Loucy (cell line): ENCODE measurements around the gene FOXJ3.

Experiments used
- H2AFZ ChIP-seq: fragments of 200-600 bp; sonication (generic); 2 replicates; pipeline ENCODE4 v1.6.0; 2016; ENCODE audit warnings: antibody characterized with exemption, mild to moderate bottlenecking, low read length, moderate library complexity
- H3F3A ChIP-seq: fragments of 200-600 bp; 2 replicates; pipeline ENCODE4 v1.6.0; 2016; ENCODE audit warnings: antibody characterized with exemption, low read depth, mild to moderate bottlenecking
- H3K27me3 ChIP-seq: fragments of 200-600 bp; sonication (generic); 2 replicates; pipeline ENCODE4 v1.6.1; 2014; ENCODE audit warnings: low read length, mild to moderate bottlenecking; ENCODE audit not compliant: insufficient read depth, poor library complexity, severe bottlenecking
- H3K36me3 ChIP-seq: fragments of 200-600 bp; sonication (generic); 2 replicates; pipeline ENCODE4 v1.6.1; 2016; ENCODE audit warnings: low read length; ENCODE audit not compliant: insufficient read depth
- H3K4me1 ChIP-seq: fragments of 200-600 bp; sonication (generic); 2 replicates; pipeline ENCODE4 v1.5.1; 2014; ENCODE audit warnings: low read length, mild to moderate bottlenecking; ENCODE audit not compliant: insufficient read depth, poor library complexity, severe bottlenecking
- H3K4me2 ChIP-seq: fragments of 200-600 bp; sonication (generic); 2 replicates; pipeline ENCODE4 v1.6.0; 2014; ENCODE audit warnings: antibody characterized with exemption, low read length, low read depth, mild to moderate bottlenecking; ENCODE audit not compliant: poor library complexity, severe bottlenecking
- H3K4me3 ChIP-seq: fragments of 200-600 bp; sonication (generic); 2 replicates; pipeline ENCODE4 v1.5.1; 2014; ENCODE audit warnings: low read length, mild to moderate bottlenecking, mixed read lengths; ENCODE audit not compliant: poor library complexity, severe bottlenecking
- H3K79me2 ChIP-seq: fragments of 200-600 bp; sonication (generic); 2 replicates; pipeline ENCODE4 v1.6.1; 2014; ENCODE audit warnings: low read length; ENCODE audit not compliant: insufficient read depth
- H3K9ac ChIP-seq: fragments of 200-600 bp; sonication (generic); 2 replicates; pipeline ENCODE4 v1.6.0; 2014; ENCODE audit warnings: mild to moderate bottlenecking, low read depth, low read length, moderate library complexity; ENCODE audit not compliant: poor library complexity, severe bottlenecking
- H3K9me2 ChIP-seq: fragments of 200-600 bp; sonication (generic); replicated peaks from 2 replicates; pipeline ENCODE4 v1.6.1; 2016; ENCODE audit warnings: low read depth, low read length, mixed read lengths
- H3K9me3 ChIP-seq: fragments of 200-600 bp; sonication (generic); 2 replicates; pipeline ENCODE4 v1.6.1; 2014; ENCODE audit warnings: mild to moderate bottlenecking, antibody characterized with exemption, low read length, low read depth; ENCODE audit not compliant: insufficient read depth
- H4K20me1 ChIP-seq: fragments of 200-600 bp; sonication (generic); 2 replicates; pipeline ENCODE4 v1.6.0; 2014; ENCODE audit warnings: antibody characterized with exemption, low read length, mild to moderate bottlenecking; ENCODE audit not compliant: insufficient read depth, poor library complexity, severe bottlenecking
- EZH2phosphoT487 ChIP-seq: fragments of 200-600 bp; IDR thresholded peaks from 2 replicates; pipeline ENCODE4 v1.6.1; 2018; ENCODE audit warnings: antibody characterized with exemption, mild to moderate bottlenecking, moderate library complexity, borderline replicate concordance
- TF ChIP-seq, protein P1 (sequence below): fragments of 200-600 bp; sonication (generic); conservative IDR thresholded peaks from 2 replicates; pipeline ENCODE4 v1.5.1; 2014; ENCODE audit warnings: mild to moderate bottlenecking, antibody characterized with exemption, low read length

Gene FOXJ3

DNA sequence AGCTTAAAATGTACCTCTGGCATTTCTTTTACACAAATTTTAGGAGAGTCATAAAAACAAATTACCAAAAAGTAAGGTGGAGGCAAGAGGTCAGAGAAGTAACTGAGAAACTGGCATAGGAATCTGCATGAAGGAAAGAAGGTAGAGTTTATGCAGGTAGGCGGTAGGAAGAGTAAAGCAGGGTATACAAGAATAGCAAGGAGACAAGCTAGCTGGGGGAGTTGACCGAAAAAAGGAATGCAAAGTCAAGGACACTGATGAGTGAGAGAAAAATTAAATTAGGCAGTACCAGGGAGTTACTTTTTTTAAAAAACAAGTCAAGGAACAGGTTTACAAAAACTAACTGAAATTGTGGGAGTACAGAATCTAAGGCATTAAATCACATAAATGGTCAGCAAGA is 56.0 kb downstream of the FOXJ3 start:
- peaks cover 90% of the 10 kb centered on the region for H3K79me2 ChIP-seq
- peaks cover 33% of the 10 kb centered on the region for H3K4me1 ChIP-seq
- TF ChIP-seq, protein P1, sequence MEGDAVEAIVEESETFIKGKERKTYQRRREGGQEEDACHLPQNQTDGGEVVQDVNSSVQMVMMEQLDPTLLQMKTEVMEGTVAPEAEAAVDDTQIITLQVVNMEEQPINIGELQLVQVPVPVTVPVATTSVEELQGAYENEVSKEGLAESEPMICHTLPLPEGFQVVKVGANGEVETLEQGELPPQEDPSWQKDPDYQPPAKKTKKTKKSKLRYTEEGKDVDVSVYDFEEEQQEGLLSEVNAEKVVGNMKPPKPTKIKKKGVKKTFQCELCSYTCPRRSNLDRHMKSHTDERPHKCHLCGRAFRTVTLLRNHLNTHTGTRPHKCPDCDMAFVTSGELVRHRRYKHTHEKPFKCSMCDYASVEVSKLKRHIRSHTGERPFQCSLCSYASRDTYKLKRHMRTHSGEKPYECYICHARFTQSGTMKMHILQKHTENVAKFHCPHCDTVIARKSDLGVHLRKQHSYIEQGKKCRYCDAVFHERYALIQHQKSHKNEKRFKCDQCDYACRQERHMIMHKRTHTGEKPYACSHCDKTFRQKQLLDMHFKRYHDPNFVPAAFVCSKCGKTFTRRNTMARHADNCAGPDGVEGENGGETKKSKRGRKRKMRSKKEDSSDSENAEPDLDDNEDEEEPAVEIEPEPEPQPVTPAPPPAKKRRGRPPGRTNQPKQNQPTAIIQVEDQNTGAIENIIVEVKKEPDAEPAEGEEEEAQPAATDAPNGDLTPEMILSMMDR, result no peak
- no peak for TF ChIP-seq EZH2phosphoT487
- H3K9me3 ChIP-seq, result no peaks in the 10 kb centered on the region
- H3F3A ChIP-seq, result no peaks in the 10 kb centered on the region
- peaks cover 28% of the 10 kb centered on the region; the same call in 1 of the 2 replicates for H3K36me3 ChIP-seq
- H3K27me3 ChIP-seq, result no peaks in the 10 kb centered on the region
- no peak overlapping the region for H2AFZ ChIP-seq
- no peaks in the 10 kb centered on the region for H3K9me2 ChIP-seq
- peak overlapping the region; percentile 43 for H3K9ac ChIP-seq
- H3K4me3 ChIP-seq, result peak overlapping the region; percentile 37
- peak overlapping the region; percentile 64 for H3K4me2 ChIP-seq
- peaks cover 34% of the 10 kb centered on the region for H4K20me1 ChIP-seq

DNA sequence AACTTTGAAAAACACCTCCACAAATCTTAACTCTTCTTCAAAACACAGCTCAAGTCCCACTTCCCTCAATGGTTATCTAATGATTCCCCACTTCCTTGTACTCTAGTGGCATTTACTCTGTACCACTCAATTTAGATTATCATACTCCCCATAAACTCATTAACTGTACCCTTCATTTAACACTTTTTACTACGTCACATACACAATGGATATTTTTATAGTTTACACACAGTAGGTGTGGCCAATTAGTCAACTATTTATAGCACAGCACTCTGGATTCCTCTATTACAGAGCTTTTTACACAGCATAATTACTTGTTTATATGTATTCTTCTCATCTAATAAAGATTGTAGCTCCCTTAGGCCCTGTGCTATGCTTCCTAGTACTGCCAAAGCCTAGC is 62.1 kb downstream of the FOXJ3 start:
- H3K9me3 ChIP-seq, result no peaks in the 10 kb centered on the region
- H3K4me1 ChIP-seq, result peaks cover 5% of the 10 kb centered on the region
- no peaks in the 10 kb centered on the region for H3F3A ChIP-seq
- no peak overlapping the region for H2AFZ ChIP-seq
- H3K9me2 ChIP-seq, result no peaks in the 10 kb centered on the region
- no peak overlapping the region for H3K9ac ChIP-seq
- no peak for TF ChIP-seq EZH2phosphoT487
- TF ChIP-seq, protein P1, result no peak
- no peaks in the 10 kb centered on the region for H3K27me3 ChIP-seq
- H4K20me1 ChIP-seq, result peaks cover 9% of the 10 kb centered on the region
- no peak overlapping the region for H3K4me2 ChIP-seq
- peaks cover 28% of the 10 kb centered on the region; the same call in 1 of the 2 replicates for H3K36me3 ChIP-seq
- H3K4me3 ChIP-seq, result no peak overlapping the region
- H3K79me2 ChIP-seq, result peaks cover 91% of the 10 kb centered on the region

DNA sequence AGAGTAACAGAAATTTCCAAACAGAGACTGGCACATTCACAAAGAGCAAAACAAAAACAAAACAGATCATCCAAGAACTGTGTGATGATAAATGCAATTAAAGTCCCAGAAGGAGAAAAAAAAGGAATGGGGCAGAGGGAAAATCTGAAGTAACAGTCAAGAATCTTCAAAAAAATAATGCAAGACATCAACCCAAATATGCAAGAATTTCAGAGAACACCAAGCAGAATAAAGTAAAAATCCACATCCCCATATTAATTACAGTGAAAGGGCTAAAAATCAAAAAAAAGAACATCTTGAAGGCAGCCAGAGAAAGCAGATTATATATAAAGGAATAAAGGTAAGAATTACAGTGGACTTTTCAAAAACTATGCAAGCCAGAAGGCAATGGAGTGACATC is 67.1 kb downstream of the FOXJ3 start:
- no peak overlapping the region for H3K4me3 ChIP-seq
- no peaks in the 10 kb centered on the region for H3K9me3 ChIP-seq
- no peak overlapping the region for H3K9ac ChIP-seq
- peaks cover 22% of the 10 kb centered on the region for H4K20me1 ChIP-seq
- no peak overlapping the region for H3K4me2 ChIP-seq
- H3K36me3 ChIP-seq, result peaks cover 17% of the 10 kb centered on the region; the same call in 1 of the 2 replicates
- H3K9me2 ChIP-seq, result no peaks in the 10 kb centered on the region
- no peak overlapping the region for H2AFZ ChIP-seq
- peaks cover 72% of the 10 kb centered on the region for H3K79me2 ChIP-seq
- TF ChIP-seq EZH2phosphoT487, result no peak
- TF ChIP-seq, protein P1, result no peak
- H3K27me3 ChIP-seq, result no peaks in the 10 kb centered on the region
- peaks cover 2% of the 10 kb centered on the region for H3K4me1 ChIP-seq
- no peaks in the 10 kb centered on the region for H3F3A ChIP-seq
